Measurements from ENCODE around the gene IZUMO1.
"Not testable (repeated sequence)": the region's sequence is repeated elsewhere in the genome, so short reads cannot be mapped to it uniquely, and the experiment has no call there.

IZUMO1 gene

DNA sequence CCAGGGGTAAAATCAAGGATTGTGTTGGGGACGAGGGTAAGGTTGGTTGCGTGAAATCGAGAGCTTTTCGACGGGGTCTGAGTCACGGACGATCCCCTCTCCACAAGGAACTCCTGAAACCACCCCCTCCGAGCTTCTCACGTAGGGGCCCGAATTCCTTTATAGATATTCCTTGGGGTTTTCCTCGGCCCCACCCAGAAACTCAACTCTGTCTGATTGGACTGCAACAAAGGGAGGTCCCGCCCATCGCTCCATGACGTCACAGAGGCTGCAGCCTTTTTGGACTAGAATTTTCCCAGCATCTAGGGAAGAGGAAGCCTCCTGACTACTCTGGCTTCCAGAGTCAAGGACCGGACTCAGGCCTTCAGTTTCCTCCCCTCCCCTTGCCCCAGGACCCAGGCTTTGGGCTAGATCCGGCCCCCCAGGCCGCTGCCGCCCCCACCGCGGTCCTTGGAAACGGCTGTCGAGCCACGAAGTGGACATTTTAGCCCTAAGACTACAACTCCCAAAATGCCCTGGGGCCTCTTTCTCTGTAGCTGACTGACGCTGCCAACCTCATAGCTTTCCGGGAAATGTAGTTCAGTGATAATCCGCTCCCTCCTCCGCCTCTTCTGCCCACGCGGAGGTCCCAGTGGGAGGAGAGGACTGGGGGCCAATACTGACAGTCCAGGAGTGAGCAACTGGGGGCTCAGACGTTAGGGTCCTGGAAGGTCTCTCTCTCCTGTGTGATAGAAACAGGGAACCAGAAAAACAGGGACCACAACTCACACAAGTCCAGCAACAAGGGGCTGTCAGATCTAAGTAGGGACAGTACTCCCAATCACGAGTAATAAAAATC is at the start of gene IZUMO1:
Gene IZUMO1 (minus strand): TSS at position 172 of the 838 bp plus-strand sequence. CDS start 1,050 bp downstream, outside the sequence.
- DNase-seq (ENCODE audit: low read depth in 1 of 2, low spot score in 1 of 2), result no peak

DNA sequence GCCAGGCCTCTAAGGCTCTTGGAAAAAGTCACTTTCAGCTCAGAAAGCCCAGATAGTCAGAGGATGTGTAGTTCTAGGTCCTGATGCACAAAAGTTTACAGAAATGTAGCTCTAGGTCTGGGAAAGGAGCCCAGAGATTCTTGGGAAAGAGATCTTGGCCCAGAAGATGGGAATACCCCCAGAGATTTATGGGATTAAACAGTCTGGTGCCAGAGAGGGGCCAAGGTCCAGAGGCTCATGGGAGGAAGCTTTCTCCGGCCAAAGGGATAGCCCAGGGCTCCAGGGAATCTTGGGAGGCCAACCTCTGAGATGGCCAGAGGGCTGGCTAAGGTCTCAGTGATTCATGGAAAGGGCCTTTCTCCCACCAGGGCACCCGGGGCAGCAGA is 49.0 kb upstream of the IZUMO1 start:
- in situ Hi-C loops (cut with HindIII; ENCODE audit: low pct_unique_long_range_greater_than_20kb, low sequenced_read_pairs), result no loop called here
- TF ChIP-seq JUND (IDR thresholded peaks at IDR 0.05; ENCODE audit: low read depth), result no peak
- no peak for DNase-seq (ENCODE audit: low read depth in 1 of 2, low spot score in 1 of 2)

More for the DNA sequence above, at the start of gene IZUMO1:
- no peak for TF ChIP-seq JUND (IDR thresholded peaks at IDR 0.05; ENCODE audit: low read depth)
- in situ Hi-C loops (cut with HindIII; ENCODE audit: low pct_unique_long_range_greater_than_20kb, low sequenced_read_pairs), result no loop called here

DNA sequence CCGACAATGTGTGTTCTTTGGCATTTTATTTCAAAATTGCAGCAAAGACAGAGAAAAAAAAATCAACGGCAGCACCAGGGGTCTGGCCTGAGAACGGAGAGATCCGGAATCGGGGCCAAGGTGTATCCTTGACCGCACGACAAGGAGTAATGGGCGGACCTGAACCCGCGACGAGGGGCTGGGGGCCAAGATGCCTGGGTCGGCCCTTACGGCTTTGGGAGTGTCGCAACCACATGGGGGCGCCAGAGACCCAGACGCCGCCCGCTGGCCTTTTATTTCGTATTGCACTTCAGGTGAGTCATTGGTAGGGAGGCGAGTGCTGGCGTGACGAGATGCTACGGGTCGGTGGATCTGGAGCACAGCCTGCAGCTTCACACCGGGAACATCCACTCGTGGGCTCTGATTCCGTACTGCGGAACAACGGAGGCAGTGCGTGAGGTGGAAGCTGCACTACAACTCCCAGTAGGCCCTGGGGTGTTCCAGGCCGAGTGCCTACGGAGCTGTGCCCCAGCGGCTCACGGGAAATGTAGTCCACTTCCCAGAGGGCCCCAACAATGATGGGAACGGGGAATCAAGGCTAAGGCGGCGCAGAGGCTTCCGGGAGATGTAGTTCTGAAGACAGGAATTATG is 48.5 kb upstream of the IZUMO1 start:
- in situ Hi-C loops (cut with HindIII; ENCODE audit: low pct_unique_long_range_greater_than_20kb, low sequenced_read_pairs), result no loop called here
- no peak for TF ChIP-seq JUND (IDR thresholded peaks at IDR 0.05; ENCODE audit: low read depth)
- DNase-seq (ENCODE audit: low read depth in 1 of 2, low spot score in 1 of 2), result peak; percentile 78 to 92

DNA sequence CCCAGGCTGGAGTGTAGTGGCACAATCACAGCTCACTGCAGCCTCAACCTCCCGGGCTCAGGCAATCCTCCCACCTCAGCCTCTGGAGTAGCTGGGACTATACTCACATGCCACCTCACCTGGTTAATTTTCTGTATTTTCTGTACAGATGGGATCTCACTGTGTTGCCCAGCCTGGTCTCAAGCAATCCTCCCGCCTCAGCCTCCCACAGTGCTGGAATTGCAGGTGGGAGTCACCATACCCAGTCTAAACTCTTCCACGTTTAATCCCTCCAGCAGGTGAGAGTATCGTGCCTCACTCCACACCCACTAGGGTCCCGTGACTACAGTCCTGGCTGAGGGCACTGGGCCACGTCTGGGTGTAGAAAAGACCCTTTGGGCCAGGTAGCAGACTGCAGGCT is 47.6 kb upstream of the IZUMO1 start:
- no peak for TF ChIP-seq JUND (IDR thresholded peaks at IDR 0.05; ENCODE audit: low read depth)
- no peak for DNase-seq (ENCODE audit: low read depth in 1 of 2, low spot score in 1 of 2)
- in situ Hi-C loops (cut with HindIII; ENCODE audit: low pct_unique_long_range_greater_than_20kb, low sequenced_read_pairs), result no loop called here

DNA sequence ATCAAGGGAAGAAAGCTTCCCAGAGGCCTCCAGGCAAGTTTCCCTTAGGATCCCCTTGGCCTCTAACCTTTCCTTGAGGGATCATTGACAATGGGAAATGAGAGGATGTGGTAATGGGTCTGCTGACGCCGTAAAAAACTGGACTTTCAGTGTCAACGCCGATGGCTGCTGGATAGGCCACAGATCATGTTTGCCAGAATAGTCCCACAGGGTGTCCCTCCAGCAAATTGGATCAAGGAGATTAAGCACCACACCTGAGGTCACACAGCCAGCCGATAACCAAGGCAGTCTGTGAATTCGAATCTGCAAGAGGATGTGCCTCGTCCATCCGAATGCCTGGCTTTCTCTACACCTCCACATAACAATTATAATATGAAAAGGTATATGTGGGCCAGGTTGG is 46.6 kb upstream of the IZUMO1 start:
- no peak for TF ChIP-seq JUND (IDR thresholded peaks at IDR 0.05; ENCODE audit: low read depth)
- DNase-seq (ENCODE audit: low read depth in 1 of 2, low spot score in 1 of 2), result no peak
- in situ Hi-C loops (cut with HindIII; ENCODE audit: low pct_unique_long_range_greater_than_20kb, low sequenced_read_pairs), result no loop called here

DNA sequence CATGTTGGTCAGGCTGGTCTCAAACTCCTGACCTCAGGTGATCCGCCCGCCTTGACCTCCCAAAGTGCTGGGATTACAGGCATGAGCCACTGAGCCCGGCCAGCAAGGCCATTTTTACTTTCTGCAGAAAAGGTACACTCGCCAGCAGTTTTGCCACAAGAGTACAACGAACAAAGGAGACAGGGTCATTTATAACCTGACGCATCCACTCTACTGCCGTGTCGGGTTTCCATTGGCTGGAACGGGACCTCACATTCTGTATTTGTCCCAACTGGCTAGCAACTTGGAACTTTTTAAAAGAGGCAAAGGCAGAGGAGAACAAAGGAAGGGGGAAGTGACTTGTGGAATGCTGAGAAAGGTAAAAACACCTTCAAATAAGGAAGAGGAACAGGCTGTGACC is 40.6 kb upstream of the IZUMO1 start:
- DNase-seq (ENCODE audit: low read depth in 1 of 2, low spot score in 1 of 2); in situ Hi-C loops (cut with HindIII; ENCODE audit: low pct_unique_long_range_greater_than_20kb, low sequenced_read_pairs): not testable (repeated sequence)

DNA sequence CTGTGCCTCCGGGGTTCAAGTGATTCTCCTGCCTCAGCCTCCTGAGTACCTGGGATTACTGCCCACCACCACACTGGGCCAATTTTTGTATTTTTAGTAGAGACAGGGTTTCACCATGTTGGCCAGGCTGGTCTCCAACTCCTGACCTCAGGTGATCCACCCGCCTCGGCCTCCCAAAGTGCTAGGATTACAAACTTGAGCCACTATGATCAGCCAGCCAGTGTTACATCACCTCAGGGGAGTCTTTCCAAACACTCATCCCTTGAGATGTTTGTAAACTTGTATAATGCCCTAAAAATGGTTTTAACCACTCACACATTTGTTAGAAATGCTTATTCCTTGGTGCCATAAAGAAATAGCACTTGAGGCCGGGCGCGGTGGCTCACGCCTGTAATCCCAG is 39.7 kb upstream of the IZUMO1 start:
- in situ Hi-C loops (cut with HindIII; ENCODE audit: low pct_unique_long_range_greater_than_20kb, low sequenced_read_pairs), result not testable (repeated sequence)

DNA sequence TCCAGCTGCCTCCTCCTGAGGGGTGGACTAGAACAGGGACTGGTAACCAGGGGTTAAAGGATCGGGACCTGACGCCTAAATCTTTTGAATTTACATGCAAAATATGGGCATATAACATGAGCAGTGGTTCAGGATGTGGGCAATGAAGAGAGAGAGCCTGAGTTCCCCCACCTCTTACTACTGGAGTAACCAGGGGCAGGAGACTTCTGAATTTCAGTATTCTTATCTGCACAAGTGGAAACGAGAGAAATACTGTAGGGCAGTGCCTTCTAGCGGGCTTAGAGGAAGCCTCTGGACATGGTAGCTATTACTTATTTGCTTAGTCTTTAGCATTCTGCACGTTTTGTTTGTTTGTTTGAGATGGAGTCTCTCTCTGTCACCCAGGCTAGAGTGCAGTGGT is 37.8 kb upstream of the IZUMO1 start:
- in situ Hi-C loops (cut with HindIII; ENCODE audit: low pct_unique_long_range_greater_than_20kb, low sequenced_read_pairs), result no loop called here
- no peak for TF ChIP-seq JUND (IDR thresholded peaks at IDR 0.05; ENCODE audit: low read depth)
- DNase-seq (ENCODE audit: low read depth in 1 of 2, low spot score in 1 of 2), result peak in 1 of 2 experiments; percentile 41

More for the DNA sequence above, 39.7 kb upstream of the IZUMO1 start:
- DNase-seq (ENCODE audit: low read depth in 1 of 2, low spot score in 1 of 2), result not testable (repeated sequence)

DNA sequence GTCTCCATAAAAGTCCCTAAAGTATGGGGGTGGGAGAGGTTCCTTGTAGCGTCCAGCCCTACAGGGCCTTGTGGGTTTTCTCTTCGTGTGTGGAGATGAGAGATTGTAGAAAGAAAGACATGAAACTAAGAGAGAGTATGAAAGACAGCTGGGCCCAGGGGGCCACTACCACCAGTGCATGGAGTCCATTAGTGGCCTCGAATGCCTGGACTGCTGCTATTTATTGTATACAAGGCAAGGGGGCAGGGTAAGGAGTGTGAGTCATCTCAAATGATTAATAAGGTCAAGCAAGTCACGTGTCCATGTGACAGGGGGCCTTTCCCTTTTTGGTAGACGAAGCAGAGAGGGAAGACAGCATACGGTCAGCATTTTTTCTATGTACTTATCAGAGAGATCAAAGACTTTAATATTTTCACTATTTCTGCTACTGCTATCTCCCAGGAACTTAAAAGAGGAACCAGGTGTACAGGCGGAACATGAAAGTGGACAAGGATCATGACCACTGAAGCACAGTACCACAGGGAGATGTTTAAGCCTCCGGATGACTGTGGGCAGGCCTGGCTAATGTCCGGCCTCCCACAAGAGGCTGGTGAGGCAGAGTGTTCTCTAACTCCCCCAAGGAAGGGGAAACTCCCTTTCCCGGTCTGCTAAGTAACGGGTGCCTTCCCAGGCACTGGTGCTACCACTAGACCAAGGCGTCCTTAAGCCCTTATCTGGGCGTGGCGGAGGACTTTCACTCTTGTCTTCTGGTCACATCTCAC is 34.1 kb upstream of the IZUMO1 start:
- DNase-seq (ENCODE audit: low read depth in 1 of 2, low spot score in 1 of 2), result no peak
- in situ Hi-C loops (cut with HindIII; ENCODE audit: low pct_unique_long_range_greater_than_20kb, low sequenced_read_pairs), result no loop called here
- TF ChIP-seq JUND (IDR thresholded peaks at IDR 0.05; ENCODE audit: low read depth), result no peak

DNA sequence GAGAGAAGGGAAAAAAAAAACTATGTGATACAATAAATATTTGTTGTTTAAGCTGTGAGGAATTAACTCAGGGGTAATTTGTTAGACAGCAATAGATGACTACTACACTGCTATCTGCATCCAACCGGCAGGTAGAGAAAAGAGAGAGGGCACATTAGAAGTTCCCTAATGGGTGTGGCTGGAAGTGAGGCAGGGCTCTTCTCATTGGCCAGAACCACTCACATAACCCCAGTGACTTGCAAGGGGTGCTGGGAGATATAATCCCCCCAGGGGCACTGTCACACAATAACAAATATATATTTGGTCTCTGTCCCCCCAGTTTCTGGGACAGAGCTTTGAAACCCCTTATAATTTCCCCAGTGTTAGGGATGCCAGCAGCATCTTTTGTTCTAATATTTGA is 32.9 kb upstream of the IZUMO1 start:
- no peak for TF ChIP-seq JUND (IDR thresholded peaks at IDR 0.05; ENCODE audit: low read depth)
- DNase-seq (ENCODE audit: low read depth in 1 of 2, low spot score in 1 of 2), result no peak
- in situ Hi-C loops (cut with HindIII; ENCODE audit: low pct_unique_long_range_greater_than_20kb, low sequenced_read_pairs), result no loop called here

DNA sequence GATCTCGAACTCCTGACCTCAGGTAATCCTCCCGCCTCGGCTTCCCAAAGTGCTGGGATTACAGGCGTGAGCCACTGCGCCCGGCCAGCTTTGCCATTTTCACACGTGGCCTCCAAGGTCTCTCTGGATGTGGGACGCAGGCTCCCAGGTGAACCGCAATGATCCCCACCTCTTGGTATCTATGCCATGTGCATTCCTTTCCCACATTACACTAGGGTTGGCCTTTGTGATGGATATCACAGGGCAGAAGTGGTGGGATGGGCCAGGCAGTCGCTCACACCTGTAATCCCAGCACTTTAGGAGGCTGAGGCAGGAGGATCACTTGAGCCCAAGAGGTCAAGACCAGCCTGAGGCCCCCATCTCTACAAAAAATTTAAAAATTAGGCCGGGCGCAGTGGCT is 31.0 kb upstream of the IZUMO1 start:
- DNase-seq (ENCODE audit: low read depth in 1 of 2, low spot score in 1 of 2), result no peak
- in situ Hi-C loops (cut with HindIII; ENCODE audit: low pct_unique_long_range_greater_than_20kb, low sequenced_read_pairs), result no loop called here
- no peak for TF ChIP-seq JUND (IDR thresholded peaks at IDR 0.05; ENCODE audit: low read depth)

DNA sequence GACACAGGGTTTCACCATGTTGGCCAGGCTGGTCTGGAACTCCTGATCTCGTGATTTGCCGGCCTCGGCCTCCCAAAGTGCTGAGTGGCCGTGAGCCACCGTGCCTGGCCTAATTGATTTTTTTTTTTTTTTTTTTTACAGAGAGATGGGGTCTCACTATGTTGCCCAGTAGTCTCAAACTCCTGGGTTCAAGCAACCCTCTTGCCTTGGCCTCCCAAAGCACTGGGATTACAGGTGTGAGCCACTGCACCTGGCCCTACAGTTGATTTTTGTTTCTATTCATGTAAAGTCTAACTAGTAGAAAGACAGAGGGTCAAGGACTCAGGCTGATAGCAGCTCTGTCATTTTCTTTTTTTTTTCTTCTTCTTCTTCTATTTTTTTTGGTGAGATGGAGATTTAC is 30.4 kb upstream of the IZUMO1 start:
- in situ Hi-C loops (cut with HindIII; ENCODE audit: low pct_unique_long_range_greater_than_20kb, low sequenced_read_pairs), result no loop called here
- no peak for TF ChIP-seq JUND (IDR thresholded peaks at IDR 0.05; ENCODE audit: low read depth)
- DNase-seq (ENCODE audit: low read depth in 1 of 2, low spot score in 1 of 2), result no peak

DNA sequence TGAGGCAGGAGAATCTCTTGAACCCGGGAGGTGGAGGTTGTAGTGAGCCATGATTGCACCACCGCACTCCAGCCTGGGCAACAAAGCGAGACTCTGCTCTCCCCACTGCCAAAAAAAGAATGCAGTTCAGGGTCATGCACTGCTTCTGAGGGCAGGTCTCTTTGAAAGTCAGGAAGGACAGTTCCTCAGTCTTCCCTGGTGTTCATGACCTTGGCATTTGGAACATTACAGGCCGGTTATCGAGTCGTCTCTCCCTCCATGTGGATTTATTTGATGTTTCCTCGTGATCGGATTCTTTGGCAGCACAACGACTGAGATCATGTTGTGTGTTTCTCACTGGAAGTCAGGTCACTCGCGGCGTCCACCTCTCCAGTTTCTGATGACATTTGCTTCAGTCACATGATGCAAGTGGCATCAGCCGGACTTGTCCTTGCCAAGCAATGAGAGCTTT is 25.8 kb upstream of the IZUMO1 start:
- TF ChIP-seq JUND (IDR thresholded peaks at IDR 0.05; ENCODE audit: low read depth), result no peak
- no peak for DNase-seq (ENCODE audit: low read depth in 1 of 2, low spot score in 1 of 2)
- in situ Hi-C loops (cut with HindIII; ENCODE audit: low pct_unique_long_range_greater_than_20kb, low sequenced_read_pairs), result no loop called here
